GM23248 (cell line): ENCODE measurements around the gene ZC3H4. TPM values are rescaled to one million over a fixed set of nuclear protein-coding genes. Genes with fewer than 3 reads are reported as not detected.
"Not testable (repeated sequence)": the region's sequence is repeated elsewhere in the genome, so short reads cannot be mapped to it uniquely, and the experiment has no call there.

ENCODE experiments used
- DNase-seq: peaks from one replicate; pipeline ENCODE4 v3.0.0-alpha.2; 2015
- H2AFZ ChIP-seq: fragments of 200-600 bp; sonication (generic); 2 replicates; pipeline ENCODE4 v1.6.1; 2016; ENCODE audit warnings: antibody characterized with exemption
- H3F3A ChIP-seq: fragments of 200-600 bp; sonication (generic); 2 replicates; pipeline ENCODE4 v1.6.1; 2016; ENCODE audit warnings: mild to moderate bottlenecking, antibody characterized with exemption, mixed run types; ENCODE audit not compliant: insufficient read depth
- H3K27ac ChIP-seq: fragments of 200-600 bp; sonication (generic); 2 replicates; pipeline ENCODE4 v1.5.1; 2016; ENCODE audit warnings: mild to moderate bottlenecking
- H3K27me3 ChIP-seq: fragments of 200-600 bp; sonication (generic); replicated peaks from 2 replicates; pipeline ENCODE4 v1.6.1; 2016; ENCODE audit warnings: mild to moderate bottlenecking; ENCODE audit not compliant: insufficient read depth
- H3K36me3 ChIP-seq: fragments of 200-600 bp; sonication (generic); 2 replicates; pipeline ENCODE4 v1.6.1; 2016; ENCODE audit warnings: low read depth, mild to moderate bottlenecking
- H3K4me1 ChIP-seq: fragments of 200-600 bp; sonication (generic); 2 replicates; pipeline ENCODE4 v1.6.1; 2016; ENCODE audit warnings: mild to moderate bottlenecking; ENCODE audit not compliant: insufficient read depth
- H3K4me2 ChIP-seq: fragments of 200-600 bp; sonication (generic); one replicate; pipeline ENCODE4 v1.6.1; 2016; ENCODE audit warnings: mild to moderate bottlenecking; ENCODE audit not compliant: unreplicated experiment
- H3K4me3 ChIP-seq: fragments of 200-600 bp; sonication (generic); 2 replicates; pipeline ENCODE4 v1.5.1; 2016; ENCODE audit warnings: mild to moderate bottlenecking
- H3K79me2 ChIP-seq: fragments of 200-600 bp; sonication (generic); 2 replicates; pipeline ENCODE4 v1.6.1; 2016; ENCODE audit warnings: mild to moderate bottlenecking; ENCODE audit not compliant: insufficient read depth
- H3K9ac ChIP-seq: fragments of 200-600 bp; sonication (generic); 2 replicates; pipeline ENCODE4 v1.6.1; 2016; ENCODE audit warnings: mild to moderate bottlenecking
- H3K9me2 ChIP-seq: fragments of 200-600 bp; sonication (generic); 2 replicates; pipeline ENCODE4 v1.6.1; 2016; ENCODE audit warnings: mixed run types, mild to moderate bottlenecking, moderate library complexity; ENCODE audit not compliant: insufficient read depth
- H3K9me3 ChIP-seq: fragments of 200-600 bp; sonication (generic); one replicate; pipeline ENCODE4 v1.6.1; 2017; ENCODE audit warnings: low read depth
- H4K20me1 ChIP-seq: fragments of 200-600 bp; sonication (generic); 2 replicates; pipeline ENCODE4 v1.6.0; 2016; ENCODE audit not compliant: insufficient read depth
- EZH2 ChIP-seq: fragments of 200-600 bp; sonication (generic); IDR thresholded peaks from 2 replicates; pipeline ENCODE4 v1.6.1; 2018; ENCODE audit warnings: antibody characterized with exemption, mild to moderate bottlenecking; ENCODE audit not compliant: insufficient read depth, poor library complexity, severe bottlenecking
- EZH2phosphoT487 ChIP-seq: fragments of 200-600 bp; sonication (generic); IDR thresholded peaks from 2 replicates; pipeline ENCODE4 v1.6.1; 2018; ENCODE audit warnings: antibody characterized with exemption, moderate library complexity, mild to moderate bottlenecking, low read depth; ENCODE audit not compliant: insufficient read depth
- WGBS, 2 experiments: methylation state at CpG; one replicate each; pipeline ENCODE4 v1.1.6; 2015 to 2017; ENCODE audit warnings: low lambda C conversion rate in 2 of 2, low coverage in 1 of 2; ENCODE audit errors: missing lambda C conversion rate in 2 of 2; 5-methylcytosine and 5-hydroxymethylcytosine counted together
- in situ Hi-C: fragments of 300-500 bp; cut with MboI; formaldehyde crosslinking; loops from 2 replicates; pipeline ENCODE4 v1.15.0; 2020
- polyA plus RNA-seq: library from polyadenylated mRNA; unstranded; fragments of >200 nt; fragmentation: Nextera tagmentation; extraction: Ambion mirVana; gene quantifications from 2 replicates; pipeline ENCODE4 v1.2.1, GENCODE V29; 2016
- total RNA-seq: library from RNA; depleted of rRNA; stranded (reverse); fragments of >200 nt; shearing (Covaris generic); gene quantifications from 2 replicates; pipeline ENCODE4 v1.2.3, GENCODE V29; 2014

ZC3H4 gene
- total and polyA plus RNA-seq, 2 experiments from 2014 or later = 6.0 to 9.9 TPM

DNA sequence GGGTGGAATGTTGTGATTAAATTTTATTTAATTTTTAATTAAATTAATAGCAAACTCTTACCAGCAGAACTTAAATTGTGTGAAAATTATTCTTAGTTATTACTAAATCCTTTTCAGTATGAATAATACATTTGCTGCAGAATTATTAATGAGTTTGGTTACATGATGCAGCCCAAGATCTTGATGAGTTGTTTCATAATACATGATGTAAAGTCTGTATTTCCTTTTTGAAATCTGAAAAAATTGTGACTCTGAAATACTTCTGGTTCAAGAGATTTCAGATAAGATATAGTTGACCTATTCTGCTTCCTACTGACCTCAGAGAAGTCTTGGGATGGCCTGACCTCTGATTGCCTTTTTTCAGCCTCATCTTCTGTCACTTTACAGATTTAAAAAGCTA, 28.1 kb upstream of the ZC3H4 start:
- Histone ChIP-seq H4K20me1 (no peaks in the 10 kb centered on the region), H3K27ac (peak overlapping the region; percentile 31), H2AFZ (no peak overlapping the region), H3K36me3 (peaks cover 15% of the 10 kb centered on the region), H3K79me2 (peaks cover 100% of the 10 kb centered on the region), H3K9me2 (no peaks in the 10 kb centered on the region), H3K27me3 (no peaks in the 10 kb centered on the region), H3K4me1 (peaks cover 26% of the 10 kb centered on the region), H3K4me2 (no peak overlapping the region), H3K9me3 (no peaks in the 10 kb centered on the region), H3K9ac (no peak overlapping the region), H3F3A (peaks cover 24% of the 10 kb centered on the region), H3K4me3 (no peak overlapping the region)
- in situ Hi-C loops = no loop called here
- TF ChIP-seq EZH2 (no peak), EZH2phosphoT487 (no peak)
- peak; percentile 31 for DNase-seq

DNA sequence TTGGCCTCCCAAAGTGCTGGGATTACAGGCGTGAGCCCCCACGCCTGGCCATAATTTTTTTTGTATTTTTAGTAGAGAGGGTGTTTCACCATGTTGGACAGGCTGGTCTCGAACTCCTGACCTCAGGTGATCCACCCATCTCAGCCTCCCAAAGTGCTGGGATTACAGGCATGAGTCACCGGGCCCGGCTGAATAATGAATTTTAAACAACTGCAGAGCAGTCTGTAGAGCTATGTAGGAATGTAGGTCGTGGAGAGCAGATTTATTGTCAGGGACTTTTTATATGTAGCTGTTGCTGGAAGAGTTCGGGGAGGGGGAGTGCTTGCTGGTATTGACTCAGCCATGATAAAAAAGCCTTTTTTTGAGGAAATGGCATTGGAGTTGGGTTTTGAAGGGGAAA, 27.7 kb upstream of the ZC3H4 start:
- 39 to 52% methylated on average over 7 of the region's 7 CpGs for WGBS, 2 experiments
- H4K20me1 ChIP-seq, in situ Hi-C loops, H3K9ac ChIP-seq, H3K4me3 ChIP-seq, H3K9me2 ChIP-seq, H3K9me3 ChIP-seq, H3K27me3 ChIP-seq, H3K4me2 ChIP-seq, H2AFZ ChIP-seq: not testable (repeated sequence)
- peaks cover 100% of the 10 kb centered on the region for H3K79me2 ChIP-seq
- H3K36me3 ChIP-seq = peaks cover 13% of the 10 kb centered on the region
- peak overlapping the region; percentile 31 for H3K27ac ChIP-seq
- peaks cover 24% of the 10 kb centered on the region for H3F3A ChIP-seq
- H3K4me1 ChIP-seq = peaks cover 26% of the 10 kb centered on the region
- peak; percentile 57 for DNase-seq

DNA sequence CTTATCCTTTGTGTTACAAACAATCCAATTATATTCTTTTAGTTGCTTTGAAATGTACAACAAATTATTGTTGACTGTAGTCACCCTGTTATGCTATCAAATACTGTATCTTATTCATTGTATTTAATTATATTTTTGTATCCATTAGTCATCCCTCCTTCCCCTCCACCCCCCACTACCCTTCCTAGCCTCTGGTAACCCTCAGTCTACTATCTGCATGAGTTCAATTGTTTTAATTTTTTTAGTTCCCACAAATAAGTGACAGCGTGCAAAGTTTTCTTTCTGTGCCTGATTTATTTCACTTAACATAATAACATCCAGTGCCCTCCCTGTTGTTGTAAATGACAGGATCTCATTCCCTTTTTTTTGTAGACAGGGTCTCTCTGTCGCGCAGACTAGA, 21.6 kb upstream of the ZC3H4 start:
- TF ChIP-seq EZH2 (no peak), EZH2phosphoT487 (no peak)
- Histone ChIP-seq H2AFZ (no peak overlapping the region), H3K4me3 (no peak overlapping the region), H3K4me1 (peaks cover 11% of the 10 kb centered on the region), H3K9me3 (no peaks in the 10 kb centered on the region), H4K20me1 (no peaks in the 10 kb centered on the region), H3K9ac (peak overlapping the region; percentile 35), H3F3A (peaks cover 9% of the 10 kb centered on the region; the same call in 1 of the 2 replicates), H3K4me2 (peak overlapping the region; percentile 6), H3K79me2 (peaks cover 94% of the 10 kb centered on the region), H3K36me3 (no peaks in the 10 kb centered on the region), H3K27ac (no peak overlapping the region), H3K9me2 (no peaks in the 10 kb centered on the region), H3K27me3 (no peaks in the 10 kb centered on the region)
- DNase-seq = no peak
- in situ Hi-C loops = no loop called here
- WGBS, 2 experiments = 58 to 62% methylated on average over 3 of the region's 3 CpGs

DNA sequence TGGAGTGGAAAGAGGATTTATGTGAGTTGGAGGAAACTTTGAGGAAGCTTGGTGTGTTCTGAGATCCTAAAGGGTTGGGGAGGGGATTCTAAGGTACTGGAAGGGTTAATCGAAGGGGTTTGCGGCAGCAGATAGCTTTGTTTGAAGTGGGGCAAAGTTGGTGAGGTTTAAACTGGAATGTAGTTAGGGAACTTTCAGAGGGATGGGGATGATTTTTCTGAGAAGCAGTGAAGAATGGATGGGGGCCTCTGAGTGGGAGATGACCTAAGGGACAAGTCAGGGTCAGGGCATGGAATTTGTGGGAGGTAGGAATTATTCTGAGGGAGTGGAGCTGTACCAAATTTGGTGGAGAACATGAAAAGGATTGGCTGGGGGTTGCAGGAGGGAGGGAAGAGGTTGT, 21.0 kb upstream of the ZC3H4 start:
- H3K9me3 ChIP-seq = no peaks in the 10 kb centered on the region
- peak overlapping the region; percentile 6 for H3K4me2 ChIP-seq
- peak overlapping the region; percentile 35 for H3K9ac ChIP-seq
- H3K79me2 ChIP-seq = peaks cover 88% of the 10 kb centered on the region
- H3K9me2 ChIP-seq = no peaks in the 10 kb centered on the region
- WGBS, 2 experiments = 62 to 72% methylated on average over 2 of the region's 2 CpGs
- H2AFZ ChIP-seq = no peak overlapping the region
- no peaks in the 10 kb centered on the region for H3K36me3 ChIP-seq
- no peak for TF ChIP-seq EZH2phosphoT487
- TF ChIP-seq EZH2 = no peak
- DNase-seq = no peak
- H4K20me1 ChIP-seq = no peaks in the 10 kb centered on the region
- H3K4me3 ChIP-seq = no peak overlapping the region
- H3F3A ChIP-seq = peaks cover 13% of the 10 kb centered on the region; the same call in 1 of the 2 replicates
- peaks cover 11% of the 10 kb centered on the region for H3K4me1 ChIP-seq
- in situ Hi-C loops = no loop called here
- no peak overlapping the region for H3K27ac ChIP-seq
- no peaks in the 10 kb centered on the region for H3K27me3 ChIP-seq

DNA sequence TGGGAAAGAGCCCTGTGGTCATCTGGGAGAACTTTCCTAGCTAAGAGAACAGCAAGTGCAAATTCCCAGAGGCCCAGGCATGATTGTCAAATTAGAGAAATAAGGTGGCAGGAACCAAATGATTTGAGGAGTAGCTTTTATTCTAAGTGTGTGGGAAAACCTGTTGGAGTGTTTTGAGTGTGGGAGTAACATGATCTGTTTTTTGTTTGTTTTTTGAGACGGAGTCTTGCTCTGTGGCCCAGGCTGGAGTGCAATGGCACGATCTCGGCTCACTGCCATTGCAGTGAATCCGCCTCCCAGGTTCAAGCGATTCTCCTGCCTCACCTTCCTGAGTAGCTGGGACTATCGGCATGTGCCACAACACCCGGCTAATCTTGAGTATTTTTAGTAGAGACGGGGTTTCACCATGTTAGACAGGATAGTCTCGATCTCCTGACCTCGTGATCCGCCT, 19.5 kb upstream of the ZC3H4 start:
- Histone ChIP-seq H3K27ac (no peak overlapping the region), H3K36me3 (no peaks in the 10 kb centered on the region), H4K20me1 (no peaks in the 10 kb centered on the region), H3K9ac (no peak overlapping the region), H3K79me2 (peaks cover 73% of the 10 kb centered on the region), H3K4me2 (no peak overlapping the region), H3K4me1 (peaks cover 11% of the 10 kb centered on the region), H3K27me3 (no peaks in the 10 kb centered on the region), H2AFZ (no peak overlapping the region), H3K9me3 (no peaks in the 10 kb centered on the region), H3K4me3 (0 out of 2 replicates have a peak overlapping the region, but pooled peaks have one; percentile 97), H3K9me2 (no peaks in the 10 kb centered on the region), H3F3A (peaks cover 13% of the 10 kb centered on the region; the same call in 1 of the 2 replicates)
- TF ChIP-seq EZH2phosphoT487 (no peak), EZH2 (no peak)
- in situ Hi-C loops = no loop called here
- 87 to 90% methylated on average over 11 of the region's 11 CpGs for WGBS, 2 experiments
- no peak for DNase-seq
